Ishikawa (cell line): ENCODE data around the gene LONRF2.

Experiments used
- CEBPB ChIP-seq: IDR thresholded peaks from 2 replicates; pipeline ENCODE4 v1.6.1; 2012
- EP300 ChIP-seq: IDR thresholded peaks from 2 replicates; pipeline ENCODE4 v1.6.1; 2012; ENCODE audit warnings: borderline replicate concordance
- FOXM1 ChIP-seq: IDR thresholded peaks from 2 replicates; pipeline ENCODE4 v1.6.1; 2012; ENCODE audit warnings: low read depth, borderline replicate concordance
- RAD21 ChIP-seq: IDR thresholded peaks from 2 replicates; pipeline ENCODE4 v1.6.1; 2012; ENCODE audit warnings: low read depth
- TAF1 ChIP-seq: IDR thresholded peaks from 2 replicates; pipeline ENCODE4 v1.6.1; 2012; ENCODE audit warnings: low read depth, mild to moderate bottlenecking
- TCF12 ChIP-seq: IDR thresholded peaks from 2 replicates; pipeline ENCODE4 v1.6.1; 2012; ENCODE audit warnings: low read depth
- ZBTB7A ChIP-seq: IDR thresholded peaks from 2 replicates; pipeline ENCODE4 v1.6.1; 2012; ENCODE audit warnings: low read depth
- TF ChIP-seq, protein P1 (sequence below): IDR thresholded peaks from 2 replicates; pipeline ENCODE4 v1.6.1; 2012
- TF ChIP-seq, protein P2 (sequence below): IDR thresholded peaks from 2 replicates; pipeline ENCODE4 v1.6.1; 2012; ENCODE audit warnings: low read depth, mild to moderate bottlenecking

DNA sequence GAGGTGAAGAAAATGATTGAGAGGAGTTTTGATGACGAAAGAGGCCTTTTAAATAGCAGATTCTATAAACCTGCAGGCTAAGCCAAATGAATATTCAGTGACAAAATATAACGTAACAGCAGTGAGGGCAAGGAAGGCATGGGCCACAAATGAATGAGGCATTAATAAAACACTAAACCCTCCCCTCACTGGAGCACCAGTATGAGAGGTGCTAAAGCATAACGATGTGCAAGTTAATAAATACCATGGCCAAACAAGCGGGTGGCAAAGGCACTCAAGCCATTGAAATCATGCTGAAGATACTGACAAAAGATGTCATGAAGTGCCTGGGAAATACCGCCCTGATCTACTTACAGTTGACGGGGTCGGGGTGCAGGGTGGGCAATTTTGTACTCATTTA lies 30.2 kb upstream of the LONRF2 start:
- TF ChIP-seq EP300 (no peak), ZBTB7A (no peak), TAF1 (no peak), CEBPB (no peak), TCF12 (no peak), FOXM1 (no peak), RAD21 (no peak)
- TF ChIP-seq, protein P1, sequence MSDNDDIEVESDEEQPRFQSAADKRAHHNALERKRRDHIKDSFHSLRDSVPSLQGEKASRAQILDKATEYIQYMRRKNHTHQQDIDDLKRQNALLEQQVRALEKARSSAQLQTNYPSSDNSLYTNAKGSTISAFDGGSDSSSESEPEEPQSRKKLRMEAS = no peak
- TF ChIP-seq, protein P2, sequence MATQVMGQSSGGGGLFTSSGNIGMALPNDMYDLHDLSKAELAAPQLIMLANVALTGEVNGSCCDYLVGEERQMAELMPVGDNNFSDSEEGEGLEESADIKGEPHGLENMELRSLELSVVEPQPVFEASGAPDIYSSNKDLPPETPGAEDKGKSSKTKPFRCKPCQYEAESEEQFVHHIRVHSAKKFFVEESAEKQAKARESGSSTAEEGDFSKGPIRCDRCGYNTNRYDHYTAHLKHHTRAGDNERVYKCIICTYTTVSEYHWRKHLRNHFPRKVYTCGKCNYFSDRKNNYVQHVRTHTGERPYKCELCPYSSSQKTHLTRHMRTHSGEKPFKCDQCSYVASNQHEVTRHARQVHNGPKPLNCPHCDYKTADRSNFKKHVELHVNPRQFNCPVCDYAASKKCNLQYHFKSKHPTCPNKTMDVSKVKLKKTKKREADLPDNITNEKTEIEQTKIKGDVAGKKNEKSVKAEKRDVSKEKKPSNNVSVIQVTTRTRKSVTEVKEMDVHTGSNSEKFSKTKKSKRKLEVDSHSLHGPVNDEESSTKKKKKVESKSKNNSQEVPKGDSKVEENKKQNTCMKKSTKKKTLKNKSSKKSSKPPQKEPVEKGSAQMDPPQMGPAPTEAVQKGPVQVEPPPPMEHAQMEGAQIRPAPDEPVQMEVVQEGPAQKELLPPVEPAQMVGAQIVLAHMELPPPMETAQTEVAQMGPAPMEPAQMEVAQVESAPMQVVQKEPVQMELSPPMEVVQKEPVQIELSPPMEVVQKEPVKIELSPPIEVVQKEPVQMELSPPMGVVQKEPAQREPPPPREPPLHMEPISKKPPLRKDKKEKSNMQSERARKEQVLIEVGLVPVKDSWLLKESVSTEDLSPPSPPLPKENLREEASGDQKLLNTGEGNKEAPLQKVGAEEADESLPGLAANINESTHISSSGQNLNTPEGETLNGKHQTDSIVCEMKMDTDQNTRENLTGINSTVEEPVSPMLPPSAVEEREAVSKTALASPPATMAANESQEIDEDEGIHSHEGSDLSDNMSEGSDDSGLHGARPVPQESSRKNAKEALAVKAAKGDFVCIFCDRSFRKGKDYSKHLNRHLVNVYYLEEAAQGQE = no peak
